HG02938 (cell line): ENCODE data around the gene DDX23.
"Not testable (repeated sequence)": the region's sequence is repeated elsewhere in the genome, so short reads cannot be mapped to it uniquely, and the experiment has no call there.

Source experiments
- ATAC-seq: cut with Tn5 transposase; IDR thresholded peaks from one replicate; pipeline ENCODE4 v1.9.1; 2021; ENCODE audit warnings: mild to moderate bottlenecking, moderate library complexity; ENCODE audit not compliant: unreplicated experiment

The DDX23 gene

DNA sequence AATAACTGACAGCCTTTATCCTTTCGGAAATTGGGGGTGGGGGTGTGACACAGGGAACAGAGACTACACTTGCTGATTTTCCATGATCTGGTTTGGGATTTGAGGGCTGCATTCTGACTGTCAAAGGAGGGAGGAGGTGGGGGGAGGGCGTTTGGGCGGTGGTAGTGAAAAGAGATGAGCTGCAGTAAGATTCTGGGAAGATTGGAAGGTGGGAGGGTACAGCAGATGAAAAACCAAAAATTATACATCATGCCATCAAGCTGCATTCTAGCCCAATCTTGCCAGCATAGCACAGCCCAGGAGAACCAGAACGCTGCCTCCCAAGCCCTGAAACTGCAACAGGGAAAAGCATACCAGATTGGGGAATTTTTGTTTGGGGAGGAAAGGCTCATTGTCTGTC lies 11.3 kb upstream of the DDX23 start:
- ATAC-seq = no peak

DNA sequence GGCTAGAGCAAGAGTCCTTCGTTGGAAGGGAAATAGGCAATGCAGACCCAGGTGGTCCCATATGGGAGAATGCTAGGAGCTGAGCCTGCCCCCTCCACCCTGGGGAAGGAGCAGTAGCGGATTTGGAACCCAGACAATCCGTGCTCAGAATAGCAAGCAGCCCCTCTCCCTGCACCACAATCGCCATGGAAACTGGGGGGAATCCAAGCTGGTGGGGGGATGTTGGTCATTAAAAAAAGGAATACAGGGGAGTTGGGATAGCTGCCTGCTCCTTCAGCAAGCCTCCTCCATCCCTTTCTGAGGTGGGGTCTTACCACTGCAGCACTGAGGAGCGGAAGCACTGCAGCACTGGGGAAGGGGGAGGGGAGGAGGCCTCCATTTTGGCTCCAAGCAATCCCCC lies 10.8 kb upstream of the DDX23 start:
- ATAC-seq = no peak

DNA sequence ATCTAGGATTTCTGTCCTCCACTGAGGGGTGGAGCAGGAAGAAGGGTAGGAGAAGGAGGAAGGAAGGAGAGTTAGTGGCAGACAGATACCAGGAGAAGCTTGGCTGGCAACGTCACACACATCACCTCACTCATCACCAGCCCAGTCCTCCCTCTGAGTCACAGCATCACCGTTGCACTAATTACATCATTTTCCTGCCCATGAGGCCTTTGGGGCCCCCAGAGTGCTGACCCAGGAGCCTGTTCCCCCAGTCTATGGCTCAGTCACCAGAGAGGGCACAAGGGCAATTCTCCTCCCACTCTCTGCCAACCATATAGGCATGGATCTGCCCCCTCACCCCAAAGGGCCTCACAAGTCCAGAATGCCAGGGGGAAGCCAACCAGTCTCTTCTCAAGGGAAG lies 9.1 kb upstream of the DDX23 start:
- no peak for ATAC-seq

GRCh38 chr12:48860236-48860635 lies 8.3 kb upstream of the DDX23 start:
- not testable (repeated sequence) for ATAC-seq

DNA sequence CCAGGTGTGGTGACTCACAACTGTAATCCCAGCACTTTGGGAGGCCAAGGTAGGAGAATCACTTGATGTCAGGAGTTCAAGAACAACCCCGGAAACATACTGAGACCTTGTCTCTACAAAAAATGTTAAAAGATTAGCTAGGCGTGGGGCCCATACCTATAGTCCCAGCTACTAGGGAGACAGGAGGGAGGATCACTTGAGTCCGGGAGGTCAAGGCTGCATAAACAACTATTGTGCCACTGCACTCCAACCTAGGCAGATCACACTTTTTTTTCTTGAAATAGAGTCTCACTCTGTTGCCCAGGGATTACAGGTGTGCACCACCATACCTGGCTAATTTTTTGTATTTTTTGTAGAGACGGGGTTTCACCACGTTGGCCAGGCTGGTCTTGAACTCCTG lies 7.6 kb upstream of the DDX23 start:
- no peak for ATAC-seq

GRCh38 chr12:48858043-48858442 lies 6.1 kb upstream of the DDX23 start:
- ATAC-seq = no peak

DNA sequence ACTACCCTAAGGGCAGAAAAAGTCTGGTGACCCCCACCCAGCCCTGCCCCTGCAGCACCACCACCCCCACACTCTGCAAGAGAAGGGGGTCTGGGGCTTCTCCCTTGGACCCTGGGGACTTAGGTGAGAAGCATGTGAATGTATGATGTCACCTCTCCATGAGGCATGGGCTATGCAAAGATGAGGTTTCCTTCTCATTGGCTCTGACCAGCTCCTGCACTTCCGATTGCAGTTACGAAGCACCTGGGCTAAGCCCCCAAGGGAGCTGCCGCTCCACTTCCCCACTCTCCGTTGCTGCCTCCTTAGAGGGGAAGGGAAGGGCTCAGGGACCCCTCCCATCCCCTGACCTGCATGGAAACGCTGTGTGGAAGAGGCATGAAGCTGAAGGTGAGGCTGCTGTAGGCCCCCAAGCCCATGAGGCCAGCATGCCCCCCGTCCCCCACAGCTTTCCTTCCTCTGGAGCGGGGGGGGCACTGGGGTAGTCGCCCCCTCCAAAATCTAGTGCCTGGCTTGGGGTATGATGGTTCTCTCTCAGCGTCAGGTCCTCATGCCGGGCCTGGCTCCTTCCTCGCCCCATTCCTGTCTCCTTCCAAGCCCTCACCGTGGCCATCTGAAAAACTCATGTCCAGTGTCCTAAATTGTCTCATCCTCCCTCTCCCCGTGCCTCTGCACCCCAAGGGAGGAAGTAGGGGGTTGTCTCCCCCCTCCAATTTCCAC lies 5.5 kb upstream of the DDX23 start:
- ATAC-seq = no peak

GRCh38 chr12:48856379-48856778 lies 4.4 kb upstream of the DDX23 start:
- no peak for ATAC-seq

DNA sequence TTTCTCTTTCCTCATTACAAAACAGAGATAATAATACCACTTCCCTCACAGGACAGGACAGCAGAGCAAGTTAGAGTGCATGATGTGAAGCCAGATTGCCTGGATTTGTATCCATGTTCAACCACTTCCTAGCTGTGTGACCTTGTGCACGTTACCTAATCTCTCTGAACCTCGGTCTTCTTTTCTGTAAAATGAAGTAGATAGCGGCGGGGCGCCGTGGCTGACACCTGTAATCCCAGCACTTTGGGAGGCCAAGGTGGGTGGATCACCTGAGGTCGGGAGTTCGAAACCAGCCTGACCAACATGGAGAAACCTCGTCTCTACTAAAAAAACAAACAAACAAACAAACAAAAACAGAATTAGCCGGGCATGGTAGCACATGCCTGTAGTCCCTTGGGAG lies 3.0 kb upstream of the DDX23 start:
- not testable (repeated sequence) for ATAC-seq

DNA sequence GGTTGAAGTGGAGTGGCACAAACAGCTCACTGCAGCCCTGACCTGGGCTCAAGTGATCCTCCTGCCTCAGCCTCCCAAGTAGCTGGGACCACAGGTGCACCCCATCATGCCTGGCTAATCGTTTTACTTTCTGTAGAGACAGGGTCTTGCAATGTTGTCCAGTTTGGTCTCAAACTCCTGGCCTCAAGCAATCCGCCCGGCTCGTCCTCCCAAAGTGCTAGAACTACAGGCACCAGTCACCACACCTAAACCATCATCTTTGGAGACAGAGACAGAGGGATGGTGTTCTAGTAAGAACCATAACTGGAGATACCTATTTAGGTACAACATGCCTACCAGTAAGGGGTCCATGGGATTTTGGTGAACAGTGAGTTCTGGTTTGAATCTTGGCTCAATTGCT lies 2.5 kb upstream of the DDX23 start:
- ATAC-seq = no peak

- ATAC-seq = no peak
Observed at GRCh38 chr12:48852734-48853688, 1.0 kb upstream of the DDX23 start.

- not testable (repeated sequence) for ATAC-seq
Observed at GRCh38 chr12:48842021-48842420, 9.9 kb downstream of the DDX23 start.

DNA sequence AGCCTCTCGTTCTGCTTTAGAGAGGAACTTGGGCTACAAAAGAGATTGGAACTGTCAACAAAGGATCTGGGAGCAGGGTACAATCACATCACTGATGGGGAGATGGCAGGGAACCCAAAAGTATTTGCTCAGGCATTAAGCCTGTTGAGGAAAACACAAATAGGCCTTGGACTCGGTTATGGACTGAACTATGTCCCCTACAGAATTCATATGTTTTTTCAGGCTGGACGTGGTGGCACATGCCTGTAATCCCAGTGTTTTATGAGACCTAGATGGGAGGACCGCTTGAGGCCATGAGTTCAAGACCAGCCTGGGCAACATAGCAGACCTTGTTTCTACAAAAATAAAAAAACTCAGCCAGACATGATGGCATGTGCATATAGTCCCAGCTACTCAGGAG lies 13.9 kb downstream of the DDX23 start:
- no peak for ATAC-seq

DNA sequence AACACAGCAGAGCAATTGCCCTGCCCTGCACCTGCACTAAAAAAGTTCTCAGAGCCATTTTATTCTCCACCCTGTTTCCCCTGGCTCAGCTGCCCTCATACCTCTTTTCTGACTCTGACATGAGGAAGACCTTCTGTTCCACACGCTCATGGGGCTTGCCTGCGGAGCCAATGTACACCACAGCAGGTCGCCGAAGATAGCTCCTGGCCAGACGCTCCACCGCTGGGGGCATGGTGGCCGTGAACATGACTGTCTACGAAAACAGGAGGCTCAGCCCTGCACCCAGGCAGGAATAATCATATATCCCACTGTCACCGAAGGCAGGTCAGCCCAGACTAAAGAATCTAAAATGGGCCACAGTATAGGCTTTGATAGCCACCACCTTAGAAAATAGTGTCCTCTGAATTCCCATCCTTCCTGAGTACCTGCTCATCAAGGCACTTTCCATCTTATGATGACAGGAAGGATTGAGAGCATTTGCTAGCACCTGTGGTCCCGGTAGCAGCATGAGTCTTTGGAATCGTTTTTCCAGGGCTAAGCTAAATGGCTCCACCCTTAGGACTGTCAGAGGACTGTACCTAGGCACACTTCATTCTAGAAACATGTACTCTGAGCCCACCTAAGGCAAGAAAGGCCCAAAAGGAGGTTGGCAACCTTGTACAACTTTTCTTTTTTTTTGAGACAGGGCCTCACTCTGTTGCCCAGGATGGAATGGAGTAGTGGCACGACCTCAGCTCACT lies 19.5 kb downstream of the DDX23 start:
- ATAC-seq = no peak

DNA sequence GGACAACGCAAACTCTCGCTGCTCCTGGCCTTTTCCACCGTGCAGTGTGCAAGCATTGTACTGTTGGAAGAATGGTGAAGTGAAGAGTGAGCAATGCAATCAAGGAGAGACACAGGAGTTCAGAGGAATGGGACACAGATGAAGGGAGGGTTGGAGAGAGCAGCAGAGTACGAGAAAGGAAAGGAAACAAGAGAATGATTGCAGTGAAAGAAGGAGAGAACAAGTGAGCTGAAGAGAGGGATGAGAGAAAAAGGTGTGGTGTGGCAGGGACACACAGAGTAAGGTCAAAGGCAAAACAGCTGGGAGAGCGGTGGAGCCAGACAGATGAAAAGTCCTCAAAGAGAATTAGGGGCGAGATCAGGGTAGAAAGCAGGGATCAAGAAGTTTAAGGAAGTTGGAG lies 20.7 kb downstream of the DDX23 start:
- no peak for ATAC-seq

DNA sequence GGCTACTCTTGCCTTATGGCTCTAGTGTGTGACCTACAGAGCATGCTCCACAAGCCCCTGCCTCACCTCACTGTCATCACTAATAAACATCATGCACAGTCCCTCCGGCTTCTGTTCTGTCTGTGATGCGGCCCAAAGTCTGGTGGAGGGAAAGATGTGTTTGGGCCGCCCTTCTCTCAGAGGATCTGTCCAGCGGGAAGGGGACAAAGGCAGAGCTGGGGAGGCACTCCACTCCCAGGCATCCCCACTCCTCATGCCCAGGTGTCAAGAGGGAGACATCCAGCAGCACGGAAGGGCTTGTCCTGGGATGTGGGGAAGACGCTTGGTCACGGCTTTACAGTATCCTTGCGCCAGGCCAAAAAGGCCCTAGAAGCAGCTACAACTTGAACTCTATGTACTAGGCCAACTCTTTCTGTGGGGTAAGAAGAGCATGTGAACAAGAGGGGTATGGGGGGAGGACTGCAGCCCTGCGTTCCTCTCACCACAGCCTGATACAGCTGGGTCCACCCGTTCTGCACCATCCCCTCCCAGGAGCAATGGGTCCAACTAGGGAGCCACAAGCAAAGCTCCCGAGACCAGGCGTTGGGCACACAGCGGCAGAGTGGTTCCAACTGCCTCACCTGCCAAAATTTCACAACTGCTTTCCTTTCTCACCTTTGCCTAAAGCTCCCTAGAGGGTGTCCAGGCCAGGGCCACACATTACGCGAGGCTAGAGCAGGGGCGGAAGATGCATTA lies 23.0 kb downstream of the DDX23 start:
- no peak for ATAC-seq

DNA sequence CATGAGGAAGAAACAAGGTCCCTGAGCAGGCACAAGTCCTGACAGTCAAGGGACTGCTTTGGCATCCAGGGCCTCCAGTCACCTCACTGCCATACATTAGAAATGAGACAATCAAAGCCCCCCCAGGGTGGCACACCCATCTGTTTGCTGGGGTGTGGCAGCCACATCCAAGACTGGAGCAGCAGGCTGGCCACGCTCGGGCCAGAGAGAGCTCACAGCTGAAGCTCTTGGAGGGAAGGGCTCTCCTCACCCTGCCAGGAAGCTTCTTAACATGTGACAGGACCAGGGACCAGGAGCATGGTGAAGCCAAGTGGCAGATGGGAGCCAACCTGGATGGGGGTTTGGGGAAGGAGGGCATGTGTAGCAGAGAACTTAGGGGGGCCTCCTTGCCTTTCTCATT lies 23.7 kb downstream of the DDX23 start:
- ATAC-seq = no peak

- no peak for ATAC-seq
Observed at GRCh38 chr12:48827513-48828096, 24.4 kb downstream of the DDX23 start.

GRCh38 chr12:48827026-48827425 lies 24.9 kb downstream of the DDX23 start:
- ATAC-seq = no peak

GRCh38 chr12:48826209-48826855 lies 25.6 kb downstream of the DDX23 start:
- no peak for ATAC-seq
